Measurements from ENCODE around the gene ABCA5. TPM values are rescaled to one million over a fixed set of nuclear protein-coding genes. Genes with fewer than 3 reads are reported as not detected.
"Not testable (repeated sequence)": the region's sequence is repeated elsewhere in the genome, so short reads cannot be mapped to it uniquely, and the experiment has no call there.

Gene ABCA5
- total RNA-seq, 1 donor from 2014 or later: 4.5 TPM

DNA sequence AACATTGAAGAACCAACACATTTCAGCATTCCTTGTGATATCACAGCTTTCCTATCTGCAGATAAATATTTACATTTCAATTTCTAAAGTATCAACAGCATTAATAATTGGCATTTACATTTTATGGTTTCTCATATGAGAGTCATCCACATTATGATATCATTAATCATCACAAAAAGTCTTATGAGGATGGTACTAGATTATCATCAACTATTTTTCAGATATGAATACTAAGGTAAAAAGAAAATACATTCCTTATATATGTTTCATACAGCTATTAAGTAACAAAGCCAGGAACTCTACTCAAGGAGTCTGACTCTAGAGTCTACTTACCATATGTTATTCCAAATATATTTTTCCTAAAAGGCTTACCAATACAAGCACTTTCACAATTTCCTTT lies 40.7 kb downstream of the ABCA5 start:
- TF ChIP-seq CTCF (conservative IDR thresholded peaks at IDR 0.05; ENCODE audit: low read depth, low read length): no peak
- DNase-seq (ENCODE audit: low read depth): no peak
- H3K4me3 ChIP-seq (ENCODE audit: low read depth, low read length): no peak overlapping the region

GRCh38 chr17:69284646-69285045 lies 42.3 kb downstream of the ABCA5 start:
- no peak for TF ChIP-seq CTCF (conservative IDR thresholded peaks at IDR 0.05; ENCODE audit: low read depth, low read length)
- H3K4me3 ChIP-seq (ENCODE audit: low read depth, low read length): no peak overlapping the region
- no peak for DNase-seq (ENCODE audit: low read depth)

- no peak for DNase-seq (ENCODE audit: low read depth)
- TF ChIP-seq CTCF (conservative IDR thresholded peaks at IDR 0.05; ENCODE audit: low read depth, low read length): no peak
- no peak overlapping the region for H3K4me3 ChIP-seq (ENCODE audit: low read depth, low read length)
These were observed 44.9 kb downstream of the ABCA5 start for GRCh38 chr17:69282002-69282401.

DNA sequence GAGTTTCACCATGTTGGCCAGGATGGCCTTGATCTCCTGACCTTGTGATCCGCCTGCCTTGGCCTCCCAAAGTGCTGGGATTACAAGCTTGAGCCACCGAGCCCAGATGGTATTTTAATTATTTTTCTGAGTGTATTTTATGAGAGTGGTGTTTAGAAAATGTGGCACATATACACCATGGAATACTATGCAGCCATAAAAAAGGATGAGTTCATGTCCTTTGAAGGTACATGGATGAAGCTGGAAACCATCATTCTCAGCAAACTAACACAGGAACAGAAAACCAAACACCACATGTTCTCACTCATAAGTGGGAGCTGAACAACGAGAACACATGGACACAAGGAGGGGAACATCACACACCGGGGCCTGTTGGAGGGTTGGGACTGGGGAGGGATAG lies 50.7 kb downstream of the ABCA5 start:
- not testable (repeated sequence) for H3K4me3 ChIP-seq (ENCODE audit: low read depth, low read length)

GRCh38 chr17:69275751-69276150 lies 51.2 kb downstream of the ABCA5 start:
- TF ChIP-seq CTCF (conservative IDR thresholded peaks at IDR 0.05; ENCODE audit: low read depth, low read length): no peak
- H3K4me3 ChIP-seq (ENCODE audit: low read depth, low read length): no peak overlapping the region
- no peak for DNase-seq (ENCODE audit: low read depth)

More for the DNA sequence above, 50.7 kb downstream of the ABCA5 start:
- not testable (repeated sequence) for DNase-seq (ENCODE audit: low read depth)

GRCh38 chr17:69271023-69271422 lies 55.9 kb downstream of the ABCA5 start:
- no peak for DNase-seq (ENCODE audit: low read depth)
- no peak overlapping the region for H3K4me3 ChIP-seq (ENCODE audit: low read depth, low read length)
- no peak for TF ChIP-seq CTCF (conservative IDR thresholded peaks at IDR 0.05; ENCODE audit: low read depth, low read length)

GRCh38 chr17:69269131-69269998 lies 57.6 kb downstream of the ABCA5 start:
- no peak overlapping the region for H3K4me3 ChIP-seq (ENCODE audit: low read depth, low read length)
- no peak for TF ChIP-seq CTCF (conservative IDR thresholded peaks at IDR 0.05; ENCODE audit: low read depth, low read length)
- DNase-seq (ENCODE audit: low read depth): no peak

Measured in epithelial cell of proximal tubule (primary cell).